HepG2 (cell line): ENCODE results near the gene MEAF6.
"Not testable (repeated sequence)": the region's sequence is repeated elsewhere in the genome, so short reads cannot be mapped to it uniquely, and the experiment has no call there.

Experiments used
- CTCF ChIP-seq: sonication (generic); formaldehyde crosslinking; IDR thresholded peaks from 2 replicates; pipeline ENCODE4 v1.5.0; 2020; ENCODE audit warnings: mild to moderate bottlenecking, missing genetic modification reagents, moderate library complexity
- KLF12 ChIP-seq: sonication (generic); formaldehyde crosslinking; IDR thresholded peaks from 2 replicates; pipeline ENCODE4 v1.4.0; 2020; ENCODE audit warnings: missing genetic modification reagents, borderline replicate concordance
- KLF16 ChIP-seq, 2 experiments: sonication (generic) in 1 of 2; formaldehyde crosslinking in 1 of 2; IDR thresholded peaks; 2 replicates each; pipeline versions ENCODE4 v1.6.1 to v1.8.0; 2016 to 2023; ENCODE audit warnings: missing genetic modification reagents in 2 of 2, missing compliant biosample characterization in 1 of 2
- NR1H2 ChIP-seq: sonication (generic); formaldehyde crosslinking; IDR thresholded peaks from 2 replicates; pipeline ENCODE4 v1.8.1; 2022; ENCODE audit warnings: low read depth, missing genetic modification reagents, borderline replicate concordance
- RFX5 ChIP-seq: IDR thresholded peaks from 2 replicates; pipeline ENCODE4 v1.6.1; 2011; ENCODE audit warnings: low read depth, low read length, improper control_type of control experiment
- SNAPC4 ChIP-seq: sonication (generic); formaldehyde crosslinking; IDR thresholded peaks from 2 replicates; pipeline ENCODE4 v1.4.0; 2020; ENCODE audit warnings: mild to moderate bottlenecking, missing genetic modification reagents
- ZBTB42 ChIP-seq: sonication (generic); formaldehyde crosslinking; IDR thresholded peaks from 2 replicates; pipeline ENCODE4 v1.5.0; 2020; ENCODE audit warnings: mild to moderate bottlenecking, missing genetic modification reagents

GRCh38 chr1:37529888-37530287 lies 15.3 kb upstream of the MEAF6 start:
- TF ChIP-seq KLF12; CTCF (CRISPR knock-in tag); NR1H2 (CRISPR knock-in tag); SNAPC4 (CRISPR knock-in tag); ZBTB42; KLF16 (CRISPR knock-in tag; IDR thresholded peaks at IDR 0.05); RFX5: not testable (repeated sequence)
